CD4-positive, alpha-beta T cell treated with Interleukin-4 for 4 hours (primary cell): ENCODE measurements around the gene COQ8A.
"Not testable (repeated sequence)": the region's sequence is repeated elsewhere in the genome, so short reads cannot be mapped to it uniquely, and the experiment has no call there.

Experiments
- DNase-seq: peaks from one replicate; pipeline ENCODE4 v3.0.0-alpha.2; 2020

Gene COQ8A

GRCh38 chr1:226953175-226953800 lies 13.2 kb downstream of the COQ8A start:
- DNase-seq = no peak

- no peak for DNase-seq
Observed at GRCh38 chr1:226954337-226954736, 14.2 kb downstream of the COQ8A start.

GRCh38 chr1:226954777-226955176 lies 14.7 kb downstream of the COQ8A start:
- DNase-seq = no peak

- DNase-seq = not testable (repeated sequence)
Observed at GRCh38 chr1:226955857-226956256, 15.8 kb downstream of the COQ8A start.

GRCh38 chr1:226956942-226957713 lies 17.0 kb downstream of the COQ8A start:
- no peak for DNase-seq

GRCh38 chr1:226957714-226958113 lies 17.6 kb downstream of the COQ8A start:
- DNase-seq = no peak

- no peak for DNase-seq
Observed at GRCh38 chr1:226958300-226958699, 18.2 kb downstream of the COQ8A start.

- no peak for DNase-seq
Observed at GRCh38 chr1:226960256-226960655, 20.2 kb downstream of the COQ8A start.

- DNase-seq = no peak
Observed at GRCh38 chr1:226960944-226961765, 21.1 kb downstream of the COQ8A start.

GRCh38 chr1:226962421-226963391 lies 22.6 kb downstream of the COQ8A start:
- DNase-seq = no peak

- DNase-seq = no peak
Observed at GRCh38 chr1:226964068-226964425, 24.0 kb downstream of the COQ8A start.

GRCh38 chr1:226964611-226965486 lies 24.8 kb downstream of the COQ8A start:
- no peak for DNase-seq

GRCh38 chr1:226965581-226966440 lies 25.7 kb downstream of the COQ8A start:
- DNase-seq = no peak

- no peak for DNase-seq
Observed at GRCh38 chr1:226966683-226967082, 26.6 kb downstream of the COQ8A start.

- DNase-seq = no peak
Observed at GRCh38 chr1:226967665-226968064, 27.6 kb downstream of the COQ8A start.

GRCh38 chr1:226971765-226972164 lies 31.7 kb downstream of the COQ8A start:
- DNase-seq = no peak

- DNase-seq = no peak
Observed at GRCh38 chr1:226972931-226973330, 32.8 kb downstream of the COQ8A start.

- no peak for DNase-seq
Observed at GRCh38 chr1:226973371-226973897, 33.3 kb downstream of the COQ8A start.

- no peak for DNase-seq
Observed at GRCh38 chr1:226973898-226974543, 33.9 kb downstream of the COQ8A start.
